Measurements from ENCODE around the gene SBF2.
"Not testable (repeated sequence)": the region's sequence is repeated elsewhere in the genome, so short reads cannot be mapped to it uniquely, and the experiment has no call there.

The SBF2 gene

GRCh38 chr11:10091314-10092045 lies 202.5 kb downstream of the SBF2 start:
- TF ChIP-seq, protein P1, sequence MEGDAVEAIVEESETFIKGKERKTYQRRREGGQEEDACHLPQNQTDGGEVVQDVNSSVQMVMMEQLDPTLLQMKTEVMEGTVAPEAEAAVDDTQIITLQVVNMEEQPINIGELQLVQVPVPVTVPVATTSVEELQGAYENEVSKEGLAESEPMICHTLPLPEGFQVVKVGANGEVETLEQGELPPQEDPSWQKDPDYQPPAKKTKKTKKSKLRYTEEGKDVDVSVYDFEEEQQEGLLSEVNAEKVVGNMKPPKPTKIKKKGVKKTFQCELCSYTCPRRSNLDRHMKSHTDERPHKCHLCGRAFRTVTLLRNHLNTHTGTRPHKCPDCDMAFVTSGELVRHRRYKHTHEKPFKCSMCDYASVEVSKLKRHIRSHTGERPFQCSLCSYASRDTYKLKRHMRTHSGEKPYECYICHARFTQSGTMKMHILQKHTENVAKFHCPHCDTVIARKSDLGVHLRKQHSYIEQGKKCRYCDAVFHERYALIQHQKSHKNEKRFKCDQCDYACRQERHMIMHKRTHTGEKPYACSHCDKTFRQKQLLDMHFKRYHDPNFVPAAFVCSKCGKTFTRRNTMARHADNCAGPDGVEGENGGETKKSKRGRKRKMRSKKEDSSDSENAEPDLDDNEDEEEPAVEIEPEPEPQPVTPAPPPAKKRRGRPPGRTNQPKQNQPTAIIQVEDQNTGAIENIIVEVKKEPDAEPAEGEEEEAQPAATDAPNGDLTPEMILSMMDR (conservative IDR thresholded peaks at IDR 0.05; ENCODE audit: low read length): no peak
- DNase-seq (ENCODE audit: low read depth): no peak
- no peak overlapping the region for H3K4me3 ChIP-seq (ENCODE audit: low read length)

GRCh38 chr11:10087923-10088225 lies 206.1 kb downstream of the SBF2 start:
- not testable (repeated sequence) for H3K4me3 ChIP-seq (ENCODE audit: low read length); DNase-seq (ENCODE audit: low read depth)

- H3K4me3 ChIP-seq (ENCODE audit: low read length): no peak overlapping the region
- DNase-seq (ENCODE audit: low read depth): no peak
- TF ChIP-seq, protein P1 (conservative IDR thresholded peaks at IDR 0.05; ENCODE audit: low read length): no peak
Measured at GRCh38 chr11:10087186-10087922, 206.7 kb downstream of the SBF2 start.

DNA sequence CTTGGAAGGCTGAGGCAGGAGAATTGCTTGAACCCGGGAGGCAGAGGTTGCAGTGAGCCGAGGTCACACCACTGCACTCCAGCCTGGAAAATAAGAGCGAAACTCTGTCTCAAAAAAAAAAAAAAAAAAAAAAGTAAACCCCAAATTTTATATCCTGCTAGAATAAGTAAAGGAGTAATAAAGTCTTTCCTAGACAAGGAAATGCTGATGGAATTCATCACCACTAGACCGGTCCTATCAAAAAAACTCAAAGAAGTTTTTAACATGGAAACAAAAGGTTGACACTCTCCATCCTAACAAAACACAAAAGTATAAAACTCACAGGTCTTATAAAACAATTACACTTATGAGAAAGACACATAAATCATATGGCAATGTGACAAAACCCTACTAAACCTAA lies 213.9 kb downstream of the SBF2 start:
- TF ChIP-seq, protein P1 (conservative IDR thresholded peaks at IDR 0.05; ENCODE audit: low read length): no peak
- no peak overlapping the region for H3K4me3 ChIP-seq (ENCODE audit: low read length)
- no peak for DNase-seq (ENCODE audit: low read depth)

DNA sequence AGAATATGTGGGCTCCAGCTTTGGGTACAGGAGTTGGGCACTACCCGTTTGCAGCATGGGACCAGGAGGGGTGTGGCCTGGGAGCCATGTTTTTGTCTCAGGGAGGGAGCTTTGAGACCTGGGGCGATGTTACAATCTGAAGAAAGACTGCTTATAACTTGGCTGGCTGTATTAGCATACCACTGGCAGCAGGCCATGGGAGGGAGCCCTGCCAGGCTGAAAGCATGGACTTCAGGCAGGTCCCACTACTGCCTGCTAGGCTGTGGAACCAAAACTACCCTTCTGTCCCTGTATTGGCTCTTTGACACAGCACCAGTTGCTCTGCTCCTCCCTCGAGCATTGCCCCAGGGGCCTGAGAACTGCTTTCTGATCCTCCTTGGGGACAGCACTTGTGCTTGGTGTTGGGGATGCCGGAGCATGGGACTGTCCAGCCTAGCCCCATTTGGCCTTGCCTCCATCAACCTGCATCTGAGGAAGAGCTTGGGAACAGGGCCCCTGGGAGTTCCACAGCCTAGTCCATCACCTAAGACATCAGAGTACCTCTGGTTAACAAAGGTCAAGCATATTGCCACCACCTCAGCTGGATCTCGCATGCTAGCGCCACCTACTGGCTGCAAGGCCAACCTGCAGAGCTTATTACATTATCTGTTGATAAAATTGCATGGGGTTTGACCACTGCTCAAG lies 217.4 kb downstream of the SBF2 start:
- no peak overlapping the region for H3K4me3 ChIP-seq (ENCODE audit: low read length)
- TF ChIP-seq, protein P1 (conservative IDR thresholded peaks at IDR 0.05; ENCODE audit: low read length): peak; percentile 51
- peak; percentile 73 for DNase-seq (ENCODE audit: low read depth)

DNA sequence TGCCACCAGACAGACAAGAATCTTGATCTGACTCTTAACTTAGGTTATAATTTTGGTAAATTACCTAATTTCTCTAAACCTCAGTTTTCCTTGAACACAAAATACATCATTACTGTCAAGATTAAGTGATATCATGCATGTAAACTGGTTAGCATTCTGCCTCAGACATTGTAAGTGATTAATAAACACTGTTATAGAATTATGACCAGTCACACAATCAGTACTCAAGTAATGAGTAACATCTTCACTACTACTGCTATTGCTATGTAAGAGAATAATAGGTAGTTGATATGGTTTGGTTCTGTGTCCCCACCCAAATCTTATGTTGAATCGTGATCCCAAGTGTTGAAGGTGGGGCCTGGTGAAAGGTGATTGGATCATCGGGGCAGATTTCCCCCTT lies 218.9 kb downstream of the SBF2 start:
- no peak overlapping the region for H3K4me3 ChIP-seq (ENCODE audit: low read length)
- DNase-seq (ENCODE audit: low read depth): no peak
- TF ChIP-seq, protein P1 (conservative IDR thresholded peaks at IDR 0.05; ENCODE audit: low read length): no peak

DNA sequence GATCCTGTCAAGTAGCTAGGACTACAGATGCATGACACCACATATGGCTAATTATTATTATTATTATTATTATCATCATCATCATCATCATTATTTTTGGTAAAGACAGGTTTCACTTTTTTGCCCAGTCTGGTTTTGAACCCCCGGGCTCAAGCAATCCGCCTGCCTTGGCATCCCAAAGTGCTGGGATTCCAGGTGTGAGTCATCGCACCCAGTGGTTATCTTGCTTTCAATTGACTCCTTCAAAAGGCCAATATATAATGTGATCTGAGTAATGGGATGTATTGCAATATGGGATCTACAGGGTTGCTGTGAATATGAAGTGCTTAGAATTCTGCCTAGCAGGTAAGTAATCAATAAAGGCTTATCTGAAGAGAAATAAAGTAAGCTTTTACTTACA lies 221.2 kb downstream of the SBF2 start:
- DNase-seq (ENCODE audit: low read depth): no peak
- no peak overlapping the region for H3K4me3 ChIP-seq (ENCODE audit: low read length)
- TF ChIP-seq, protein P1 (conservative IDR thresholded peaks at IDR 0.05; ENCODE audit: low read length): no peak

All from AG10803 (cell line).